HG03103 (cell line): ENCODE results near the gene ZNF366.

ENCODE experiments used
- ATAC-seq: cut with Tn5 transposase; IDR thresholded peaks from one replicate; pipeline ENCODE4 v1.9.1; 2021; ENCODE audit warnings: low read depth; ENCODE audit not compliant: unreplicated experiment

Gene ZNF366, protein sequence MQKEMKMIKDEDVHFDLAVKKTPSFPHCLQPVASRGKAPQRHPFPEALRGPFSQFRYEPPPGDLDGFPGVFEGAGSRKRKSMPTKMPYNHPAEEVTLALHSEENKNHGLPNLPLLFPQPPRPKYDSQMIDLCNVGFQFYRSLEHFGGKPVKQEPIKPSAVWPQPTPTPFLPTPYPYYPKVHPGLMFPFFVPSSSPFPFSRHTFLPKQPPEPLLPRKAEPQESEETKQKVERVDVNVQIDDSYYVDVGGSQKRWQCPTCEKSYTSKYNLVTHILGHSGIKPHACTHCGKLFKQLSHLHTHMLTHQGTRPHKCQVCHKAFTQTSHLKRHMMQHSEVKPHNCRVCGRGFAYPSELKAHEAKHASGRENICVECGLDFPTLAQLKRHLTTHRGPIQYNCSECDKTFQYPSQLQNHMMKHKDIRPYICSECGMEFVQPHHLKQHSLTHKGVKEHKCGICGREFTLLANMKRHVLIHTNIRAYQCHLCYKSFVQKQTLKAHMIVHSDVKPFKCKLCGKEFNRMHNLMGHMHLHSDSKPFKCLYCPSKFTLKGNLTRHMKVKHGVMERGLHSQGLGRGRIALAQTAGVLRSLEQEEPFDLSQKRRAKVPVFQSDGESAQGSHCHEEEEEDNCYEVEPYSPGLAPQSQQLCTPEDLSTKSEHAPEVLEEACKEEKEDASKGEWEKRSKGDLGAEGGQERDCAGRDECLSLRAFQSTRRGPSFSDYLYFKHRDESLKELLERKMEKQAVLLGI

DNA sequence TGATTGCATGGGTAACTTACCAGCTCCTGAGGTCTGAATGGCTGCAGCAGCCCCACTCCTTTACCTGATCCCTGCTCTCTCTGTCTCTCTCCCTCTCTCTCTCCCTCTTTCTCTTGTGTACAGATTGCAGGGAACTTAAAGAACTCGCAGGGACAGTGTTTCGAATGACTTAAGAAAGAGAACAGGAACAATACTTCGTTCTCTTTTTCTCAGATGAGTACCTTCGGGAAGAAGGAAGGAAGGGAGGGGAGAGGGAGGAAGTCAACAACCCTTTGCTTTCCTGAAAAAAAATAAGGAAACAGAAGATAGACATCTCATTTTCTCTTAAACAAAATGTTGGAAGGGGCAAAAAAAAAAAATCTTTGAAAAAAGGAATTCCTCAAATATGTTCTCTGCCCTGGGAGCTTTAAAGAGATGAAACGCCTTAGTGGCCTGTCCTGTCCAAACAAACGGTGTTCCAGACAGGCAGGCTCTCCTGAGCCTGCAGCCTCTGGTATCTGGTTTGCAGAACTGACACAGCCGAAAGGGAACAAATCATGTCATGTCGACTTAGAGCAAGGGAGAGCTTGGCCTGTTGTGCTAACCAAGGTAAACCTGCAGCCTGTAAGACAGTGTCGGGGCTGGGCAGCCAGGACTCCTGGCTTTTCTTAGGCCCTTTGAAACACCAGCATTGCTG is at the start of gene ZNF366:
Gene ZNF366, minus strand, starts transcription at position 180 of the 676 bp plus-strand sequence. CDS start 45,914 bp downstream, outside the sequence.
- no peak for ATAC-seq

DNA sequence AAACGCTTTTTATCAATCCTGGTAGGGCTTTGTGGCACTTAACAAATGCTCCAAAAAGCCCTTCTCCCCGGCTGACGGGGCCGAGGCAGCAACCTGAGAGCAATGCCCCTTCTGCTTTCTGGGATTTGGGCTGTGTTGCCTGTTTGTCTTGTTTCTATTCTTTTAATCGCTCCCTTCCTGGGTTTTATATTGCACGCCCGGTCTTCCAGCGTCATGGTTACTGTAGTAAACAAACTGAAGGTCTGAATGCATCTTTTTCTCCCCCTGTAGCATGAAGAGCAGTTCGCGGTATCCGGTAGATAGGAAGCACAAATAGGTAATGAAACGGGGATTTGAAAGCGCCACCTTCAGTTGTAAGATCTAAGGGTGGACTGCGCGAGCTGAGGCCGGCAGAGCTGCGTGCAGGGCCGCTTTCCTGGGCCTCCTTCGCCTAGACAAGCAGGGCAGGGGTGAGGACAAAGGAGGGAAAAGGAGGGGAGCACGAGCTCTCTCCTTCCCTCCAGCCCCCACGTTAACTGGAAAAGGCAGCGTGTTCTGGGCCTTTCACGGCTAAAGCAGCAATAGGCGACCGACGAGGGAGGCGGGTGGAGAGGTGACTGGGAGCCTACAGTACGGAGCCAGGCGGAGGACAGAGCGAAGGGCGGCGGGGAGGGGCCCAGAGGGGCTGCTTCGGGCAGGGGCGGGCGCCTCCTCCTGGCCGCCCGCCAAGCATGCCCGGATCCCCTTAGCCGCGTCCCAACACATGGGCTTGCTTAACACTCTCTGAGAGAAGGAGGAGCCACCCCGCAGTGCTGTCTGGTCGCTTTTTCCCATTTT is 49.3 kb upstream of the ZNF366 start:
- ATAC-seq = peak; percentile 69

DNA sequence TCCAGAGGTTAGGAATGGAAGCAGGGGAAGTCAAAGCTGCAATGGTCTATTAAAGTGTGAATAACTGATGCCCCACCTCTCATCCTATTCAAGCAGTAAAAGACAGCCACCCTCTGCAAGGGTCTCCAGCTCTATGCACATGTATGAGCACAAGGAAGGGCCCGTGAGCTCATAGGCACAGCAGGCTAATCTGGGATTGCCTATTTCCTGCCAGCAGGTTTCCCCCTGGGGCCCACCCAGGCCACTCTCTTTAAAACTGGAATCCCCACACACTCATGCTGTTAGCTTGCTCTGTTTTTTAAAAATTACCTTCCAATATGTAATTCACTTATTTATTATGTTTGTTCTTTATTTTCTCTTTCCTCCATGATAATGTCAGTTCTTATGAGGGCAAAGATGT is 48.7 kb upstream of the ZNF366 start:
- ATAC-seq = no peak

DNA sequence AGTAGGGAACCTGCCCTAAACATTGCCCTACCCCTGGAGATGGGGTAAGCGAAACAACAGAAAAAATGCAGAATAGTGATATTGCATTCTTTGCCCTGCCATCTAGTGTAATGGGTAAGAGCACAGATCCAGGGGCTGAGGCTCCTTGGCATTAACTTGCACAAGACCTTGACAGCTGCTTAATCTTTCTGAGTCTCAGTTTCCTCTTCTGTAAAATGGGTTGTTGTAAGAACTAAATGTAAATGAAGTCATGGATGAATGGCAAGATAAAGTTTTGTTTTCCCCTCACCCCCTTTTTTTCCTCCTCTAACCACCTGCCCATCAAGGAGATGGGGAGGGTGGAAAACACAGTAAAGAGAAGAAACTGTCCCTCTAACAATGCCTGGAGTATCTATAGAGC is 47.7 kb upstream of the ZNF366 start:
- ATAC-seq = no peak

DNA sequence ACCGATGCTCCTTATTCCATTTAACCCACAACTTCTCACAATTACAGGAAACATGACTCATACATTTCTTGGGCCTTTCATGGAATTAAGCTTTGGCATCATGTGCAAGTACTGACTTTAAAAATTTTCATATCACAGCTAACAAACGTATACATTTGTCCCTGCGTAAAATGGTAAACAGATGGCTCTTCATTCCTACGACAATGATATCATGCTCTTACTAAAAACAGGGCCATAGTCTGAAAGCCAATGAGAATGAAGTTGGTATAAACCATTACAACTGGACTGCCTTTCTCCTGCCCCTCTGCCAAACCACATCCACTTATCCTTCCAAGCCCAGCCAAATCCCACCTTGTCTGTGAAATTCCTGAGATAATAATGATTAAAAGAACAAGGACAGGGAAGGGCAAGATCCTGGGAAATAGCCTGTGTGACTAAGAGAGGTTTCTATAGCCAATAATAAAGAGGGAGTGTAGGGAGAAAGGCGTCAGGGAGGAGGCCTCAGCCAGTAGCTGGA is 44.9 kb upstream of the ZNF366 start:
- no peak for ATAC-seq

DNA sequence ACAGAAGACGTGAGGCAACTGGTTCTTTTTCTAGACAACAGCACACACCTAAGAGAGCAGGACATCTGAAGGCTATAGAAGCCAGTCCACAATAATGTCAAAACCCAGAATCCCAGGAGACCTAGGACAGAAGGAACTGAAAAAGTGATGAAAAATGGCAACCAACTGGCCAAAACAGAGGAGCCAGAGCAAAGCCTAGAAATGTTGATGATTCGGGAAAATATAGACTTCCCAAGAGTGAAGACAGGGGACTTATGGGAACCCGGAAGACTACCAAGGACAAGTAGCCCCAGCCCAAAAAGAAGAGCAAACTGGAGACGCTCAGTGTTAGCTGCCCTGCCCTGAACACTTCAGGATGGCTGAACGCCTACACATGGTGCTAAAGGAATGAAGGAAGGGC is 43.4 kb upstream of the ZNF366 start:
- ATAC-seq = no peak

DNA sequence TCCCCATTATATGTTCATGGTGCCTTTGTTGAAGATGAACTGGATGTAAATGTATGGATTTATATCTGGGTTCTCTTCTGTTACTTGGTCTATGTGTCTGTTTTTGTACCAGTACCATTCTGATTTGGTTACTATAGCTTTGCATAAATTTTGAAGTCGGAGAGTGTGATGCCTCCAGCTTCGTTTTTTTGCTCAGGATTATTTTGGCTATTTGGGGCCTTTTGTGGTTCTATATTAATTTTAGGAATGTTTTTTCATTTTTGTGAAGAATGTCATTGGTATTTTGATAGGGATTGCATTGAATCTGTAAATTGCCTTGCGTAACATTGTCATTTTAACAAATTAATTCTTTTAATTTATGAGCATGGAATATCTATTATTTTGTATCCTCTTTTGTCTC is 36.6 kb upstream of the ZNF366 start:
- ATAC-seq = no peak

DNA sequence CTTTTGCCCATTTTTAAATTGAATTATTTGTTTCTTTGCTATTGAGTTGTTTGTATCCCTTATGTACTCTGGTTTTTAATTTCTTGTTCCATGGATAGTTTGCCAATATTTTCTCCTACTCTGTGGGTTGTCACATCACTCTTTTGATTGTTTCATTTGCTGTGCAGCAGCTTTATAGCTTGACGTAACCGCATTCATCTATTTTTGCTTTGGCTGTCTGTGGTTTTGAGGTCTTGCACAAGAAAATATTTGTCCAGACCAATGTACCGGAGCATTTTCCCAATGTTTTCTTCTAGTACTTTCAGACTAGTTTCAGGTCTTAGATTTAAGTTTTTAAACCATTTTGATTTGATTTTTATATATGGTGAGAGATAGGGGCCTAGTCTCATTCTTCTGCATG is 36.2 kb upstream of the ZNF366 start:
- ATAC-seq = no peak

DNA sequence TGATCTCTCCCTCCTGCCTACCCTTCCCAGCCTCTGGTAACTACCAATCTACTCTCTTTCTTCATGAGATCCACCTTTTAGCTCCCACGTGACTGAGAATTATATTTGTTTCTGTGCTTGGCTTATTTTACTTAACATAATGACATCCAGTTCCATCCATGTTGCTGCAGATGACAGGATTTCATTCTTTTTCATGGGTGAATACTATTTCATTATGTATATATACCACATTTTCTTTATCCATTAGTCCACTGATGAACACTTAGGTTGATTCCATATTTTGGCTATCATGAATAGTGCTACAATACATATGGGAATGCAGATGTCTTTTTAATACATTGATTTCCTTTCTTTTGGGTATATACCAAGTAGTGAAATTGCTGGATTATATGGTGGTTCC is 35.5 kb upstream of the ZNF366 start:
- no peak for ATAC-seq

DNA sequence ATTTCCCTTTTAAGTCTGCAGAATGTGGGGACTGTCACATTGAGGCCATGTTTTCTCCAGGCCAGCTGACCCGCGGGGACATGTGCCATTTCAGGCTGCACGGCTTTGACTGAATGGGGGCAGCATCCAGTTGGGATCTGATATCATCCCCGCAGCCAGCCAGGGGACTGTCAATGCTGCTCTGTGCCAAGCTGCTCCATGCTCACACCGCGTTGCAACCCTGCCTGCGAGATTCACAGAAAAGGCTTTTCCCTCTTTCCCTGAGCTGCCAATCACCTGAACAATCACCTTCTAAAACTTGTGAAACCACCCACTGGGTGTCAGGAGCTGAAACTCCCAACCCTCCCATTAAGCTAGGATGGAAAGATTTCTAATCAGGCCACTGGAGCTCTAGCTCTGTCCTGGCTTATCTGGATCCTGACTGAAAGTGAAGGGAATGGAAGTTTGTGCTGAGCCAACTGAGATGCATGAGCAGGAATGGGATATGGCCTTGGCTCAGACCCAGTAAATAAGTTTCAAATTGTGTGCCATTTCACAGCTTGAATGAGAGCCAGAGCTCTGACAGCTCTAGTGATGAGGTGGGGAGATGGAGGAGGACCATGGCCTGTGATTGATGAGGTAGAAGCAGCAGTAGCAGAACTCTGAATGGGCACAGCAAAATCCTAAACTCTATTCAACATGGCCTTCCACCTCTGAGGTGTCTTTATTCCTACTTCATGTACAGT is 34.5 kb upstream of the ZNF366 start:
- no peak for ATAC-seq

DNA sequence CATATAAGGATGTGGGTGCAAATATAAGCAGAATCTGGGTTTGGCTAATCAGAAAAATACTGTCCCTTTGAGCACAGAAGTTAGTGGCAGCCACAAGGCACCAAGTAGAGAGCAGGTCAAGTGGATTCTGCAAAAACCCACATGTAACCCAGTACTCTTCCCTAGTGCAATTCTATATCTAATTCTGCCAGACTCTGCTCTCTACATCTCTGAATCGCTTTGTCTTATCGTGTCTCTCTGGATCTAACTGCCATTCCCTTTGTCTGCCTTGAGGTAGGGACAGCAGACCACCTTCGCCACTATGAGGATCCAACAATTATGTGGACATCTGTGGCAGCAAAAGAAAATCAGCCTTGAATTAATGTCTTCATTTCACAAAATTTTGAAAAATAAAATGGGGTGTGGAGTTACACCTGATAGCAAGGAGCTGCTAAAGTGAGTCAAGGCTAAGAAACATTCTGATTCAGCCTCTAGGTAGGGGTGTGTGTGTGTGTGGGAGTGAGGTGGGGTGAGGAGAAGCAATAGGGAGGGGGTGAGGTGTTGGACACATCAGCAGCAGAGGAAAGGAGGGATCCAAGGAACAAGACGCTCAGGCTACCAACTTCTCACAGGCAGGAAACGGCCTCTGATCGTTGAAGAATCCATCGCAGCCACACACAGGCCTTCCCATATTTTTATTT is 33.7 kb upstream of the ZNF366 start:
- no peak for ATAC-seq

DNA sequence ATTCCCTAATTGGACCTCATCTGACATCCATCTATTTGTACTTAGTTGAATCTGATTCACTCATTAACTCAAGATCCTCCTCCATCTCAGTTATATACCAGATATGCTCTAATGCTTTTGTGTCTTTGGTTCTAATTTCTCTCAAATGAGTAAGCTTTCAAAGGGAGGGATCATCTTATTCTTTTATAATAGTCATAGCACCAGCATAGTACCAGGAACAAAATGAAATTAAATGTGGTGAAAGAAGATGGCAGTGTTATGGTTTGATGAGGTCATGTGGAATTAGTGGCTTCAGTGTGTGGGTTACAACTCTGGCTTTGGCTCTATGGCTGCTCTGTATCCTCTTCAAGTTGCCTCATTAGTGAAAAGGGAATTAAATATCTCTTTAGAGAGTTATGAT is 32.5 kb upstream of the ZNF366 start:
- no peak for ATAC-seq

DNA sequence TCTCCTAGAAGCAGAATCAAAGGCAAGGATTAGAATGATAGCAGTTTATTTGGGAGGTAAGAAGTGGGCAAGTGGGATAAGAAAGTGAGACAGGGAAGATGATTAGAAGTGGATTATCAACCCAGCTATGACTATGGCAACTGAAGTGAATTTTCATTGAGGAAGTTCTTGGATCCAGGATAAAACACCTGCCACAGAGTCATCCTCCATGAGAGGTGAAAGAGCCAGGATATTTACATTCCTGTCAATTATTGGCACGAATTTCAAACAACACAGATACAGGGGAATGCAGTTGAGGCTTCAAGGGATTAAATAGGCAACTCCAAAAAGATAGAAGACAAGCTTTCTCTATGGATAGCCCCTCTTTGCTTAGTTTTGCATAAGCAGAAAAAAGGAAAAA is 31.8 kb upstream of the ZNF366 start:
- ATAC-seq = no peak

DNA sequence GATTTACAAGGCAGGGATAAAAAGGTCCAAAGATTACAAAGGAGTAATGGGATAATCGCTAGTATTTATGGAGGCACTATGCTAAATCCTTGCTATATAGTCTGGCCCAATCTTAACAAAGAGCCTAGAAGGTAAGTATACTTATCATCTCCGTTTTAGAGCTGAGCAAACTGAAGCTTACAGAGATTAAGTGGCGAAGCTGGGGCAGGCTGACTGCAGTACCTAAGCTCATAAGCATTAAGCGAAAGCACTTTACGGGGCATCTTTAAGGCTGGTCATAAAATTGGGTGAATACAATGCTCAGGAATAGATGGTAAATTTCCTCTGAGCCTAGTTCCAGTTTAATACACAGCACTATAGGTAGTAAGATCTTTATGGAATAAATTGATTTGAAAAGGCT is 30.0 kb upstream of the ZNF366 start:
- no peak for ATAC-seq

DNA sequence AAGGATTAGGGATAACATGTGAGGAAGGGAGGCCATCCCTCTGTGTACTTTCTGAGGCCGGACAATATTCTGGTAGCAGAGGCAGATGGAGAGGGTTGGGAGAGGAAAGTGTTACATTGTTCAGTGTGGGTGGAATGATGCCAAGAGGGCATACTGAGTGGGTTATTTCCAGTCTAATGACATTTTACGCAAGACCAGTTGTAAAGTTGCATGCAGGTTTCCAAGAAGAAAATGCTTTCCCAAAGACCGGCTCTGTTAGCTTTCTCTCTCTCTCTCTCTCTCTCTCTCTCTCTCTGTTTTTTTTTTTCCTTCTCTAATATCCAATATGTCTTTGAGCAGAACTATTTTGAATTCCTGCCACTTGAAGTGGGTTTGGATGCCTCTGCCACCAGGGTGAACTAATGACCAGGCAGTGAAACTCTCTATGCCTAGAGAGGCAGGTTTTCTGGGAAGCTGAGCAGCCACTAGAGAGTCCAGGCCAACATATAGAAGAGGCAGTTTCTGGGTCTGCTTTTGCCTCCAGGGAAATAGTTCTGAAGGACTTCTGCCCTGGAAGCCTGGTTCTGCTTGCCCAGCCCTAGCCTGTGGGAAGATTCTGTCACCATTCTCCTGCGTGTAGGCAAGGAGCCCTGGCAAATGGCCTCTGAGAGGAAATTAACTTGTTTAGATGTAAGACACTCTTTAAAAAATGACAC is 24.4 kb upstream of the ZNF366 start:
- ATAC-seq = no peak

DNA sequence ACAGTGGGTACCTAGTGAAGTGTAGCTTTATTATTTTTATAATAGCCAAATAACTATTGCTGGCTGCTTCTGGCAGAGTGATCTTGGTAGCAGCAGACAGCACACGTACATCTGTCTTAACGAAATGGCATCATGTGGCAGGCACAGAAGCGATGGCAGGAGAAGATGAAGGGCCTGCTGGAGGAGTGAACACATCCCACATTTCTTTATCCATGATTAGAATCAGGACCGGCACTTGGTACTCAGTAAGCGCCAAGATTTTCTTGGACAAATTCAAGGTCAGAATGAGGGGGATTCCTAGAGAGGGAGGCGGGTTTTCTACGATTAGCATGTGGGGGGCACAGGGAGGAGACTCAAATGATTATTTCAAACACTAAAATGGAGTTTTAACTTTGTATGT is 23.0 kb upstream of the ZNF366 start:
- ATAC-seq = no peak

DNA sequence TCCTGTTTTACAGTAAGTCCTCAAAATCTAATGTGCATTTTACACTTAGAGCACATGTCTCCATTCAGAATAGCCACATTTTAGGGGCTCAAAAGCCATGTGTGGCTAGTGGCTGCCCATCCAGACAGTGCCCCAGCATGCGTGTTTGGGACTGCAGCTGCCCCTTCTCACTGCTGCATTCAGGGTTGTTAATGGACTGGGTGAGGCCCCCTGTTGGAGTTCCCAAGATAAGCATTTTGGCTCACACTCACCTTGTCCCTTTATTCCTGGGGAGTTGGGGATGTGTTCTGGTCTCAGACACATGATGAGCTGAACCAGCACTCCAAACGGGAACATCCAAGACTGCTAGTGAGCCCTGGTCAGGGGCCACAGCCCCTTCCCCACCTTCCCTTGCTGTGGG is 22.2 kb upstream of the ZNF366 start:
- ATAC-seq = no peak

DNA sequence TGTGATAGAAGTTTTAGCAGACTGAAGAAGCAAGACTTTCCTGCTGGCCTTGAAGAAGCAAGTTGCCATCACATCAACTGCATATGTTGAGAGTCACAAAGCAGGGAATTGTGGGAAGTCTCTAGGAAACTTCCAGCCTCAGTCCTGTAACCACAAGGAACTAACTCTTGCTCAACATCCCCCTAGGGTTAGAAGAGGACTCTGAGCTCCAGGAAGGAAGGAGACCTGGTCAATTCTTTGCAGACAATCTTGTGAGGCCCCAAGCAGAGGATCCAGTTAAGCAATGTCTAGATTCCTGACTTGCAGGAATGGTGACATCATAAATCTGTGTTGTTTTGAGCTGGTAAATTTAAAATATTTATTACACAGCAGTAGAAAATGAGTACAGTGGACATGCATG is 18.6 kb upstream of the ZNF366 start:
- ATAC-seq = no peak
